ENCODE data around the gene STK32B. TPM values are rescaled to one million over a fixed set of nuclear protein-coding genes. Genes with fewer than 3 reads are reported as not detected.

Gene STK32B
- polyA plus RNA-seq, 2 of the 4 experiments (the other 2 are of a cell fraction) = 7.6 to 12.1 TPM

DNA sequence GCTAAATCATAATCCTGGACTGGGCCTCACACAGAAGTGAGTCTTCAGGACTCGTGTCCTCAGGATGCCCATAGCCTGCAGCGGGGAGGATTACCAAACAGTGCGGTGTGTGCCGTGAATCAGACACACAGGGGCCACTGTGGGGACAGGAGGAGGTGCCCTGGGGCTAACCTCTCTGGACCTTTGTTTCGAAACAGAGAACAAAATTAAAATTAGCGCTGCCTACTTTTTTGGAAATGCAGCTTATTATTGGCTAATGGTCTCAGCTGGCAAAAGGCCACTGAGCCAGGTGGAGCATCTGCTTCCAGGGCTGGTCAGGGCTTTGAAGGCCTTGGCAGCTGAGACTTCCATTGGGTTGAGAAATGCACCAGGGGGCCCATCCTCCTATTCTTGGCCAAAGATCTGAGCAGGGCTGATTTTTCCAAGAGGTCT lies 420.9 kb downstream of the STK32B start (continued):
- TF ChIP-seq, protein P1, sequence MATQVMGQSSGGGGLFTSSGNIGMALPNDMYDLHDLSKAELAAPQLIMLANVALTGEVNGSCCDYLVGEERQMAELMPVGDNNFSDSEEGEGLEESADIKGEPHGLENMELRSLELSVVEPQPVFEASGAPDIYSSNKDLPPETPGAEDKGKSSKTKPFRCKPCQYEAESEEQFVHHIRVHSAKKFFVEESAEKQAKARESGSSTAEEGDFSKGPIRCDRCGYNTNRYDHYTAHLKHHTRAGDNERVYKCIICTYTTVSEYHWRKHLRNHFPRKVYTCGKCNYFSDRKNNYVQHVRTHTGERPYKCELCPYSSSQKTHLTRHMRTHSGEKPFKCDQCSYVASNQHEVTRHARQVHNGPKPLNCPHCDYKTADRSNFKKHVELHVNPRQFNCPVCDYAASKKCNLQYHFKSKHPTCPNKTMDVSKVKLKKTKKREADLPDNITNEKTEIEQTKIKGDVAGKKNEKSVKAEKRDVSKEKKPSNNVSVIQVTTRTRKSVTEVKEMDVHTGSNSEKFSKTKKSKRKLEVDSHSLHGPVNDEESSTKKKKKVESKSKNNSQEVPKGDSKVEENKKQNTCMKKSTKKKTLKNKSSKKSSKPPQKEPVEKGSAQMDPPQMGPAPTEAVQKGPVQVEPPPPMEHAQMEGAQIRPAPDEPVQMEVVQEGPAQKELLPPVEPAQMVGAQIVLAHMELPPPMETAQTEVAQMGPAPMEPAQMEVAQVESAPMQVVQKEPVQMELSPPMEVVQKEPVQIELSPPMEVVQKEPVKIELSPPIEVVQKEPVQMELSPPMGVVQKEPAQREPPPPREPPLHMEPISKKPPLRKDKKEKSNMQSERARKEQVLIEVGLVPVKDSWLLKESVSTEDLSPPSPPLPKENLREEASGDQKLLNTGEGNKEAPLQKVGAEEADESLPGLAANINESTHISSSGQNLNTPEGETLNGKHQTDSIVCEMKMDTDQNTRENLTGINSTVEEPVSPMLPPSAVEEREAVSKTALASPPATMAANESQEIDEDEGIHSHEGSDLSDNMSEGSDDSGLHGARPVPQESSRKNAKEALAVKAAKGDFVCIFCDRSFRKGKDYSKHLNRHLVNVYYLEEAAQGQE (IDR thresholded peaks at IDR 0.05) = no peak
- no peak for TF ChIP-seq SMC3 (IDR thresholded peaks at IDR 0.05)

DNA sequence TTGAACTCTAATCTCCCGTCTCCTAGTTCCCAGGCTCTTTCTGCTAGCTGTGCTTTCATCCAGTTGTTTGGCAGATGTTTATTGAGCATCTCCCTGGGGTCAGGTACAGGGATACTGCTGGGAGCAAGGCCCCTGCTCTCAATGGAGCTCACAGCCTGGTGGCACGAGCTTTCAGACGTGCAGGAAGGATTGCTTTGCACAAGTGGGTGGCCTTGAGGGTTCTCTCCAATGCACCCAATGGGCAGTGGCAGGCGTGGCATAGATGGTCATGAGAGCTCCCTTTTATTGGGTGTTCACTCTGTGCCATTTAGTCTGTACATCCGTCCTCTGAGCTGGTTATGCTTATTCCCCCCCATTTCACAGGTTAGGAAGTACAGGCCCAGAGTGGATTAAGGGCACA lies 421.8 kb downstream of the STK32B start:
- H3K4me1 ChIP-seq = no peaks in the 10 kb centered on the region
- no peaks in the 10 kb centered on the region for H3K9me3 ChIP-seq
- TF ChIP-seq POLR2A (IDR thresholded peaks at IDR 0.05; ENCODE audit: low read length) = no peak
- no peak for TF ChIP-seq RFX5 (IDR thresholded peaks at IDR 0.05)
- TF ChIP-seq, protein P2, sequence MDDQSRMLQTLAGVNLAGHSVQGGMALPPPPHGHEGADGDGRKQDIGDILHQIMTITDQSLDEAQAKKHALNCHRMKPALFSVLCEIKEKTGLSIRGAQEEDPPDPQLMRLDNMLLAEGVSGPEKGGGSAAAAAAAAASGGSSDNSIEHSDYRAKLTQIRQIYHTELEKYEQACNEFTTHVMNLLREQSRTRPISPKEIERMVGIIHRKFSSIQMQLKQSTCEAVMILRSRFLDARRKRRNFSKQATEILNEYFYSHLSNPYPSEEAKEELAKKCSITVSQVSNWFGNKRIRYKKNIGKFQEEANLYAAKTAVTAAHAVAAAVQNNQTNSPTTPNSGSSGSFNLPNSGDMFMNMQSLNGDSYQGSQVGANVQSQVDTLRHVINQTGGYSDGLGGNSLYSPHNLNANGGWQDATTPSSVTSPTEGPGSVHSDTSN (IDR thresholded peaks at IDR 0.05) = no peak
- no peak for TF ChIP-seq ESRRA (IDR thresholded peaks at IDR 0.05; ENCODE audit: borderline replicate concordance, low read length)
- TF ChIP-seq, protein P1 (IDR thresholded peaks at IDR 0.05) = no peak
- TF ChIP-seq EHMT2 (IDR thresholded peaks at IDR 0.05; ENCODE audit: low read depth) = no peak
- TF ChIP-seq, protein P3, sequence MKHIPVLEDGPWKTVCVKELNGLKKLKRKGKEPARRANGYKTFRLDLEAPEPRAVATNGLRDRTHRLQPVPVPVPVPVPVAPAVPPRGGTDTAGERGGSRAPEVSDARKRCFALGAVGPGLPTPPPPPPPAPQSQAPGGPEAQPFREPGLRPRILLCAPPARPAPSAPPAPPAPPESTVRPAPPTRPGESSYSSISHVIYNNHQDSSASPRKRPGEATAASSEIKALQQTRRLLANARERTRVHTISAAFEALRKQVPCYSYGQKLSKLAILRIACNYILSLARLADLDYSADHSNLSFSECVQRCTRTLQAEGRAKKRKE (CRISPR knock-in tag; IDR thresholded peaks at IDR 0.05; ENCODE audit: low read depth) = no peak
- TF ChIP-seq, protein P4, sequence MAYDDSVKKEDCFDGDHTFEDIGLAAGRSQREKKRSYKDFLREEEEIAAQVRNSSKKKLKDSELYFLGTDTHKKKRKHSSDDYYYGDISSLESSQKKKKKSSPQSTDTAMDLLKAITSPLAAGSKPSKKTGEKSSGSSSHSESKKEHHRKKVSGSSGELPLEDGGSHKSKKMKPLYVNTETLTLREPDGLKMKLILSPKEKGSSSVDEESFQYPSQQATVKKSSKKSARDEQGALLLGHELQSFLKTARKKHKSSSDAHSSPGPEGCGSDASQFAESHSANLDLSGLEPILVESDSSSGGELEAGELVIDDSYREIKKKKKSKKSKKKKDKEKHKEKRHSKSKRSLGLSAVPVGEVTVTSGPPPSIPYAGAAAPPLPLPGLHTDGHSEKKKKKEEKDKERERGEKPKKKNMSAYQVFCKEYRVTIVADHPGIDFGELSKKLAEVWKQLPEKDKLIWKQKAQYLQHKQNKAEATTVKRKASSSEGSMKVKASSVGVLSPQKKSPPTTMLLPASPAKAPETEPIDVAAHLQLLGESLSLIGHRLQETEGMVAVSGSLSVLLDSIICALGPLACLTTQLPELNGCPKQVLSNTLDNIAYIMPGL (CRISPR knock-in tag; IDR thresholded peaks at IDR 0.05; ENCODE audit: borderline replicate concordance) = no peak
- TF ChIP-seq JUNB (IDR thresholded peaks at IDR 0.05) = no peak
- no peak for TF ChIP-seq RCOR1 (IDR thresholded peaks at IDR 0.05; ENCODE audit: low read depth, low read length)
- TF ChIP-seq NR3C1 (IDR thresholded peaks at IDR 0.05) = no peak
- TF ChIP-seq HOXB5 (CRISPR knock-in tag; IDR thresholded peaks at IDR 0.05) = no peak
- TF ChIP-seq FOSL2 (IDR thresholded peaks at IDR 0.05) = no peak
- no peak for TF ChIP-seq FOSL2 (CRISPR knock-in tag; IDR thresholded peaks at IDR 0.05)
- no peak for TF ChIP-seq GATA3 (IDR thresholded peaks at IDR 0.05; ENCODE audit: borderline replicate concordance)
- TF ChIP-seq RAD21 (conservative IDR thresholded peaks at IDR 0.05 in 1 of 2, IDR thresholded peaks at IDR 0.05 in 1 of 2) = no peak
- no peak for FAIRE-seq
- no peak overlapping the region for H3K4me2 ChIP-seq
- POLR2A ChIA-PET = no interaction called here
- DNase-seq (ENCODE audit: low read depth in 1 of 2, low spot score in 1 of 2) = no peak
- 87% methylated on average over 5 of the region's 5 CpGs for WGBS (ENCODE audit: missing lambda C conversion rate)
- H3K4me3 ChIP-seq = no peak overlapping the region
- no peak for ATAC-seq
- CTCF ChIA-PET = interaction anchor here (0.9 to 2.3 kb wide), 2 partner anchors 13 to 317 kb away, joined by 4 to 9 read pairs; no protein-coding TSS in a partner anchor
- no peak overlapping the region for H3K27ac ChIP-seq

Data from A549 (cell line).